ENCODE results near the gene PALLD.

DNA sequence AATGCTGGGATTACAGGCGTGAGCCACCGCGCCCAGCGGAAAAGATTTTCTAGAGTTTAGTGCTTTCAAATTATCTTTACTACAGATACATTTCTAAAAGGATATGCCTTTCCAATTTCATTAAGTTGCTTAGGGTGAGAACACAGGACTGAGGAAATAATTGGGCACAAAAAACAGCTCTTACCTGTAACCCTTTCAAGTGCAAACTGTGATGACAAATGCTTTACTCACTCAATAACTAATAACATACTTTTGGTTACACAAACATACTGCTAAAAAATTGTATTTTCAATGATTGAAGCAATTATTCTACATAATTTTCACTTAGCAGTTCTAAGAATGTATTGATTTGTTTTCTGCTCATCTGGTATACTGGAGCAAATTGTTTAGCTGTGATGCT, 40.2 kb downstream of the PALLD start:
- TF ChIP-seq, protein P1, sequence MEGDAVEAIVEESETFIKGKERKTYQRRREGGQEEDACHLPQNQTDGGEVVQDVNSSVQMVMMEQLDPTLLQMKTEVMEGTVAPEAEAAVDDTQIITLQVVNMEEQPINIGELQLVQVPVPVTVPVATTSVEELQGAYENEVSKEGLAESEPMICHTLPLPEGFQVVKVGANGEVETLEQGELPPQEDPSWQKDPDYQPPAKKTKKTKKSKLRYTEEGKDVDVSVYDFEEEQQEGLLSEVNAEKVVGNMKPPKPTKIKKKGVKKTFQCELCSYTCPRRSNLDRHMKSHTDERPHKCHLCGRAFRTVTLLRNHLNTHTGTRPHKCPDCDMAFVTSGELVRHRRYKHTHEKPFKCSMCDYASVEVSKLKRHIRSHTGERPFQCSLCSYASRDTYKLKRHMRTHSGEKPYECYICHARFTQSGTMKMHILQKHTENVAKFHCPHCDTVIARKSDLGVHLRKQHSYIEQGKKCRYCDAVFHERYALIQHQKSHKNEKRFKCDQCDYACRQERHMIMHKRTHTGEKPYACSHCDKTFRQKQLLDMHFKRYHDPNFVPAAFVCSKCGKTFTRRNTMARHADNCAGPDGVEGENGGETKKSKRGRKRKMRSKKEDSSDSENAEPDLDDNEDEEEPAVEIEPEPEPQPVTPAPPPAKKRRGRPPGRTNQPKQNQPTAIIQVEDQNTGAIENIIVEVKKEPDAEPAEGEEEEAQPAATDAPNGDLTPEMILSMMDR (IDR thresholded peaks at IDR 0.05; ENCODE audit: low read length): no peak
- TF ChIP-seq EZH2 (IDR thresholded peaks at IDR 0.05; ENCODE audit: borderline replicate concordance, low read length): no peak
